HG02588 (cell line): ENCODE data around the gene RNF214.

ENCODE experiments used
- ATAC-seq: cut with Tn5 transposase; IDR thresholded peaks from one replicate; pipeline ENCODE4 v1.9.1; 2021; ENCODE audit warnings: mild to moderate bottlenecking, moderate library complexity; ENCODE audit not compliant: unreplicated experiment

The RNF214 gene

GRCh38 chr11:117212697-117213355 is 19.6 kb upstream of the RNF214 start:
- ATAC-seq = no peak

- no peak for ATAC-seq
These were observed 17.9 kb upstream of the RNF214 start for GRCh38 chr11:117214404-117215110.

GRCh38 chr11:117217141-117218084 is 15.1 kb upstream of the RNF214 start:
- ATAC-seq = no peak

- ATAC-seq = no peak
These were observed 14.1 kb upstream of the RNF214 start for GRCh38 chr11:117218133-117218915.

GRCh38 chr11:117219001-117219400 is 13.5 kb upstream of the RNF214 start:
- no peak for ATAC-seq

GRCh38 chr11:117219455-117219854 is 13.0 kb upstream of the RNF214 start:
- ATAC-seq = no peak

GRCh38 chr11:117219995-117220394 is 12.5 kb upstream of the RNF214 start:
- ATAC-seq = no peak

- no peak for ATAC-seq
These were observed 11.9 kb upstream of the RNF214 start for GRCh38 chr11:117220568-117220967.

GRCh38 chr11:117220999-117221774 is 11.3 kb upstream of the RNF214 start:
- no peak for ATAC-seq

- no peak for ATAC-seq
These were observed 10.5 kb upstream of the RNF214 start for GRCh38 chr11:117221775-117222517.

GRCh38 chr11:117222991-117223740 is 9.3 kb upstream of the RNF214 start:
- no peak for ATAC-seq

GRCh38 chr11:117223741-117224689 is 8.5 kb upstream of the RNF214 start:
- no peak for ATAC-seq

GRCh38 chr11:117225553-117226170 is 6.8 kb upstream of the RNF214 start:
- no peak for ATAC-seq

- ATAC-seq = peak; percentile 56
These were observed 5.8 kb upstream of the RNF214 start for GRCh38 chr11:117226388-117227385.

- ATAC-seq = no peak
These were observed 4.4 kb upstream of the RNF214 start for GRCh38 chr11:117228091-117228490.

GRCh38 chr11:117229411-117229810 is 3.1 kb upstream of the RNF214 start:
- ATAC-seq = no peak
